Measurements from ENCODE around the gene CDC14B. TPM values are rescaled to one million over a fixed set of nuclear protein-coding genes. Genes with fewer than 3 reads are reported as not detected.

Gene CDC14B
- total RNA-seq, 4 donors from 2014 or later = 5.8 to 10.9 (median 8.0) TPM

- intact Hi-C loops (cut with DNase I; ENCODE audit: low total_unique reads) = no loop called here
- TF ChIP-seq CTCF (IDR thresholded peaks at IDR 0.05) (no peak), POLR2A (IDR thresholded peaks at IDR 0.05) (no peak)
- DNase-seq (ENCODE audit: low spot score in 2 of 2) = no peak
- H3K4me3 ChIP-seq (ENCODE audit: low read depth, poor library complexity, severe bottlenecking) = no peak overlapping the region
- WGBS, 2 donors = 95% methylated on average over 16 of the region's 16 CpGs
Observed at GRCh38 chr9:96485280-96485679, 134.4 kb downstream of the CDC14B start.

GRCh38 chr9:96484521-96484931, 135.1 kb downstream of the CDC14B start:
- no peak for TF ChIP-seq CTCF (IDR thresholded peaks at IDR 0.05)
- no peak for TF ChIP-seq POLR2A (IDR thresholded peaks at IDR 0.05)
- intact Hi-C loops (cut with DNase I; ENCODE audit: low total_unique reads) = no loop called here
- 86 to 90% methylated on average over 4 of the region's 4 CpGs for WGBS, 2 donors

GRCh38 chr9:96483733-96484390, 135.8 kb downstream of the CDC14B start:
- DNase-seq (ENCODE audit: low spot score in 2 of 2) = no peak
- no peak overlapping the region for H3K4me3 ChIP-seq (ENCODE audit: low read depth, poor library complexity, severe bottlenecking)
- WGBS, 2 donors = 40 to 44% methylated on average over 3 of the region's 3 CpGs
- TF ChIP-seq POLR2A (IDR thresholded peaks at IDR 0.05) = no peak
- no peak for TF ChIP-seq CTCF (IDR thresholded peaks at IDR 0.05)
- intact Hi-C loops (cut with DNase I; ENCODE audit: low total_unique reads) = no loop called here

More at GRCh38 chr9:96484521-96484931, 135.1 kb downstream of the CDC14B start:
- H3K4me3 ChIP-seq (ENCODE audit: low read depth, poor library complexity, severe bottlenecking) = no peak overlapping the region
- no peak for DNase-seq (ENCODE audit: low spot score in 2 of 2)

GRCh38 chr9:96483197-96483596, 136.4 kb downstream of the CDC14B start:
- WGBS, 2 donors = 93 to 96% methylated on average over 4 of the region's 4 CpGs
- intact Hi-C loops (cut with DNase I; ENCODE audit: low total_unique reads) = no loop called here
- DNase-seq (ENCODE audit: low spot score in 2 of 2) = no peak
- TF ChIP-seq CTCF (IDR thresholded peaks at IDR 0.05) (no peak), POLR2A (IDR thresholded peaks at IDR 0.05) (no peak)
- H3K4me3 ChIP-seq (ENCODE audit: low read depth, poor library complexity, severe bottlenecking) = no peak overlapping the region

GRCh38 chr9:96482476-96482875, 137.2 kb downstream of the CDC14B start:
- no peak overlapping the region for H3K4me3 ChIP-seq (ENCODE audit: low read depth, poor library complexity, severe bottlenecking)
- DNase-seq (ENCODE audit: low spot score in 2 of 2) = no peak
- intact Hi-C loops (cut with DNase I; ENCODE audit: low total_unique reads) = no loop called here
- TF ChIP-seq CTCF (IDR thresholded peaks at IDR 0.05) (no peak), POLR2A (IDR thresholded peaks at IDR 0.05) (no peak)
- WGBS, 2 donors = 91 to 93% methylated on average over 2 of the region's 2 CpGs

GRCh38 chr9:96480736-96481135, 138.9 kb downstream of the CDC14B start:
- no peak for DNase-seq (ENCODE audit: low spot score in 2 of 2)
- TF ChIP-seq CTCF (IDR thresholded peaks at IDR 0.05) = no peak
- TF ChIP-seq POLR2A (IDR thresholded peaks at IDR 0.05) = no peak
- intact Hi-C loops (cut with DNase I; ENCODE audit: low total_unique reads) = no loop called here
- no peak overlapping the region for H3K4me3 ChIP-seq (ENCODE audit: low read depth, poor library complexity, severe bottlenecking)
- WGBS, 2 donors = 94 to 100% methylated on average over 3 of the region's 3 CpGs

Measured in lower leg skin (tissue), 4 donors.